DOHH2 (cell line): ENCODE data around the gene STAG2.
"Not testable (repeated sequence)": the region's sequence is repeated elsewhere in the genome, so short reads cannot be mapped to it uniquely, and the experiment has no call there.

ENCODE experiments used
- H3F3A ChIP-seq: fragments of 200-600 bp; sonication (generic), shearing (Covaris generic); 2 replicates; pipeline ENCODE4 v1.6.0; 2016; ENCODE audit warnings: antibody characterized with exemption, mild to moderate bottlenecking; ENCODE audit not compliant: control insufficient read depth, insufficient read depth
- H3K27ac ChIP-seq: fragments of 200-600 bp; sonication (generic); 2 replicates; pipeline ENCODE4 v1.5.1; 2014; ENCODE audit warnings: low read depth, mild to moderate bottlenecking, low read length, moderate library complexity
- H3K27me3 ChIP-seq: fragments of 200-600 bp; sonication (generic); 2 replicates; pipeline ENCODE4 v1.6.1; 2014; ENCODE audit warnings: mild to moderate bottlenecking, low read length, mixed read lengths; ENCODE audit not compliant: control insufficient read depth
- H3K36me3 ChIP-seq: fragments of 200-600 bp; sonication (generic); 2 replicates; pipeline ENCODE4 v1.6.1; 2014; ENCODE audit warnings: mild to moderate bottlenecking, low read length, moderate library complexity, mixed read lengths; ENCODE audit not compliant: control insufficient read depth
- H3K4me1 ChIP-seq: fragments of 200-600 bp; sonication (generic); 2 replicates; pipeline ENCODE4 v1.6.1; 2014; ENCODE audit warnings: mild to moderate bottlenecking, low read length, mixed read lengths; ENCODE audit not compliant: control insufficient read depth
- H3K4me2 ChIP-seq: fragments of 200-600 bp; sonication (generic); 2 replicates; pipeline ENCODE4 v1.6.0; 2014; ENCODE audit warnings: mild to moderate bottlenecking, low read length, moderate library complexity
- H3K4me3 ChIP-seq: fragments of 200-600 bp; sonication (generic); 2 replicates; pipeline ENCODE4 v1.5.1; 2014; ENCODE audit warnings: mild to moderate bottlenecking, low read length, mixed read lengths
- H3K79me2 ChIP-seq: fragments of 200-600 bp; sonication (generic); 2 replicates; pipeline ENCODE4 v1.6.1; 2014; ENCODE audit warnings: mild to moderate bottlenecking, low read length, mixed read lengths; ENCODE audit not compliant: control insufficient read depth
- H3K9me2 ChIP-seq: fragments of 200-600 bp; sonication (generic); replicated peaks from 2 replicates; pipeline ENCODE4 v1.6.1; 2014; ENCODE audit warnings: mild to moderate bottlenecking, low read length, mixed read lengths; ENCODE audit not compliant: control insufficient read depth
- H3K9me3 ChIP-seq: fragments of 200-600 bp; sonication (generic); 2 replicates; pipeline ENCODE4 v1.6.1; 2014; ENCODE audit warnings: antibody characterized with exemption, low read length, mixed read lengths; ENCODE audit not compliant: control insufficient read depth, insufficient read depth
- H4K20me1 ChIP-seq: fragments of 200-600 bp; sonication (generic); 2 replicates; pipeline ENCODE4 v1.6.0; 2014; ENCODE audit warnings: low read depth, mild to moderate bottlenecking, antibody characterized with exemption, low read length, moderate library complexity; ENCODE audit not compliant: control insufficient read depth, insufficient read depth
- CTCF ChIP-seq: fragments of 200-600 bp; sonication (generic); IDR thresholded peaks from one replicate; pipeline ENCODE4 v1.5.1; 2014; ENCODE audit warnings: antibody characterized with exemption, mild to moderate bottlenecking, low read depth, low read length; ENCODE audit not compliant: poor library complexity, severe bottlenecking
- EZH2phosphoT487 ChIP-seq: fragments of 200-600 bp; sonication (generic); IDR thresholded peaks from 2 replicates; pipeline ENCODE4 v1.6.1; 2017; ENCODE audit warnings: borderline replicate concordance, mild to moderate bottlenecking, antibody characterized with exemption, low read length, moderate library complexity, mixed read lengths

STAG2 gene

GRCh38 chrX:124127496-124127895 is 166.0 kb downstream of the STAG2 start:
- Histone ChIP-seq H3K79me2 (no peaks in the 10 kb centered on the region), H3K9me3 (no peaks in the 10 kb centered on the region), H3K4me1 (no peaks in the 10 kb centered on the region), H3K36me3 (no peaks in the 10 kb centered on the region), H4K20me1 (no peaks in the 10 kb centered on the region), H3F3A (no peaks in the 10 kb centered on the region), H3K9me2 (no peaks in the 10 kb centered on the region), H3K27ac (no peak overlapping the region), H3K27me3 (no peaks in the 10 kb centered on the region), H3K4me2 (no peak overlapping the region), H3K4me3 (no peak overlapping the region)
- TF ChIP-seq EZH2phosphoT487, result no peak
- TF ChIP-seq CTCF, result no peak

GRCh38 chrX:124132437-124132836 is 170.9 kb downstream of the STAG2 start:
- not testable (repeated sequence) for H3K79me2 ChIP-seq, H3K9me3 ChIP-seq, H3K4me2 ChIP-seq, H3K9me2 ChIP-seq, H4K20me1 ChIP-seq, H3K4me1 ChIP-seq, H3K36me3 ChIP-seq, H3F3A ChIP-seq, H3K4me3 ChIP-seq, H3K27ac ChIP-seq, H3K27me3 ChIP-seq

- H3K36me3 ChIP-seq, result no peaks in the 10 kb centered on the region
- no peaks in the 10 kb centered on the region for H3K79me2 ChIP-seq
- no peak overlapping the region for H3K27ac ChIP-seq
- H3K4me1 ChIP-seq, result no peaks in the 10 kb centered on the region
- no peaks in the 10 kb centered on the region for H3K27me3 ChIP-seq
- H3F3A ChIP-seq, result no peaks in the 10 kb centered on the region
- no peaks in the 10 kb centered on the region for H4K20me1 ChIP-seq
- no peak overlapping the region for H3K4me2 ChIP-seq
- H3K9me2 ChIP-seq, result no peaks in the 10 kb centered on the region
- no peaks in the 10 kb centered on the region for H3K9me3 ChIP-seq
- no peak overlapping the region for H3K4me3 ChIP-seq
- TF ChIP-seq CTCF (no peak), EZH2phosphoT487 (no peak)
Observed at GRCh38 chrX:124145749-124146148, 184.2 kb downstream of the STAG2 start.

GRCh38 chrX:124151195-124151594 is 189.7 kb downstream of the STAG2 start:
- Histone ChIP-seq H3K79me2 (no peaks in the 10 kb centered on the region), H3K4me3 (no peak overlapping the region), H3K4me2 (no peak overlapping the region), H3K9me3 (no peaks in the 10 kb centered on the region), H3K4me1 (no peaks in the 10 kb centered on the region), H3K27ac (no peak overlapping the region), H3F3A (no peaks in the 10 kb centered on the region), H3K27me3 (no peaks in the 10 kb centered on the region), H3K36me3 (no peaks in the 10 kb centered on the region), H3K9me2 (no peaks in the 10 kb centered on the region), H4K20me1 (no peaks in the 10 kb centered on the region)
- TF ChIP-seq CTCF (no peak), EZH2phosphoT487 (no peak)
